ENCODE data around the gene SLC29A3.

- TF ChIP-seq CTCF (IDR thresholded peaks at IDR 0.05) (no peak), POLR2AphosphoS5 (IDR thresholded peaks at IDR 0.05; ENCODE audit: low read depth, low read length) (no peak)
Observed at GRCh38 chr10:71355886-71356285, 36.8 kb downstream of the SLC29A3 start.

Data from Panc1 (cell line).